ENCODE results near the gene ADGRD1.

GRCh38 chr12:131146173-131146675, 192.5 kb downstream of the ADGRD1 start:
- TF ChIP-seq ZBTB7A (IDR thresholded peaks at IDR 0.05; ENCODE audit: low read depth) (no peak), RAD21 (IDR thresholded peaks at IDR 0.05; ENCODE audit: low read depth) (no peak)
